ENCODE results near the gene MED17. TPM values are rescaled to one million over a fixed set of nuclear protein-coding genes. Genes with fewer than 3 reads are reported as not detected.
"Not testable (repeated sequence)": the region's sequence is repeated elsewhere in the genome, so short reads cannot be mapped to it uniquely, and the experiment has no call there.

The MED17 gene
- total RNA-seq, 1 donor from 2014 or later = 12.6 TPM

DNA sequence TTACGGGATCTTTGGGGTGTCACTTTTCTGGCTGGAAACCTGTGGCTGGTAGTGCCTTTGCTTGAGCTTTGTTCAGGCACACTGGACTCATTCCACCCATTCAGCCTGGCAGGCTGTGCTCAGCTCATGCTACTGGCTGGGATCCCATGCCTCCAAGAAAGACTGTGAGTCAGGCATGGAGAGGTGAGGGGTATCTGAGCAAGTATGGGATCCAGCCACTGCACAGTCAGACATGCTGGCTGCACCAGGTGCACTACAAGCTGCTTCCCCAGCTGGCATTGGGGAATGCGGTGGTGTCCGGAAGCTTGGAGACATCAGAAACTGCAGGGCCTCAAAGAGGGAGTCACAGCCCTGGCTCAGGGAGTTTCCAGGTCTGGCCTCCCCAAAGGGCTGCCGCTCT is 12.0 kb upstream of the MED17 start:
- H3K9me3 ChIP-seq = no peaks in the 10 kb centered on the region
- no peaks in the 10 kb centered on the region for H3K27me3 ChIP-seq
- no peak overlapping the region for H3K4me3 ChIP-seq
- no peaks in the 10 kb centered on the region for H3K4me1 ChIP-seq
- DNase-seq (ENCODE audit: low spot score in 2 of 2) = no peak
- intact Hi-C loops (cut with DNase I) = no loop called here
- H3K27ac ChIP-seq = no peak overlapping the region
- no peaks in the 10 kb centered on the region for H3K36me3 ChIP-seq
- TF ChIP-seq, protein P1, sequence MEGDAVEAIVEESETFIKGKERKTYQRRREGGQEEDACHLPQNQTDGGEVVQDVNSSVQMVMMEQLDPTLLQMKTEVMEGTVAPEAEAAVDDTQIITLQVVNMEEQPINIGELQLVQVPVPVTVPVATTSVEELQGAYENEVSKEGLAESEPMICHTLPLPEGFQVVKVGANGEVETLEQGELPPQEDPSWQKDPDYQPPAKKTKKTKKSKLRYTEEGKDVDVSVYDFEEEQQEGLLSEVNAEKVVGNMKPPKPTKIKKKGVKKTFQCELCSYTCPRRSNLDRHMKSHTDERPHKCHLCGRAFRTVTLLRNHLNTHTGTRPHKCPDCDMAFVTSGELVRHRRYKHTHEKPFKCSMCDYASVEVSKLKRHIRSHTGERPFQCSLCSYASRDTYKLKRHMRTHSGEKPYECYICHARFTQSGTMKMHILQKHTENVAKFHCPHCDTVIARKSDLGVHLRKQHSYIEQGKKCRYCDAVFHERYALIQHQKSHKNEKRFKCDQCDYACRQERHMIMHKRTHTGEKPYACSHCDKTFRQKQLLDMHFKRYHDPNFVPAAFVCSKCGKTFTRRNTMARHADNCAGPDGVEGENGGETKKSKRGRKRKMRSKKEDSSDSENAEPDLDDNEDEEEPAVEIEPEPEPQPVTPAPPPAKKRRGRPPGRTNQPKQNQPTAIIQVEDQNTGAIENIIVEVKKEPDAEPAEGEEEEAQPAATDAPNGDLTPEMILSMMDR (IDR thresholded peaks at IDR 0.05) = no peak

DNA sequence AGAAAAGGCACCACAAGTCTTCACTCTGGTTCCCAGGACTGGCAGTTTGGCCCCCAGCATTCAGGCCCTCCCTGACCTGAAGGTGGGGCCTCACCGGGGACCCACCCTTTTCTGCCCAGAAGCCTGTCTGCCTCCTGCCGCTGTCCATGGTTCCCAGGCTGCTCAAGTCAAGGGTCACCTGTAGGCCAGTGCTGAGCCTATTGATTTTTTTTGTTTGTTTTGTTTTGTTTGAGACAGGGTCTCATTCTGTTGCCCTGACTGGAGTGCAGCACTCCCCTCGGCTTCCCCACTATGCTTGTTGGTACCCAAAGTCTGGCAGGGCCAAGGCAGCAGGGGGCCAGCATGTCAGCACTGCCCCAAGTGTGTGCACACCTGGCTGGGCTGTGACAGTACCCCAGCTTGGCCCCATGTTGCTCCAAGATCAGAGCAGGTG is 11.0 kb upstream of the MED17 start:
- Histone ChIP-seq H3K9me3 (no peaks in the 10 kb centered on the region), H3K27me3 (no peaks in the 10 kb centered on the region), H3K36me3 (no peaks in the 10 kb centered on the region), H3K27ac (no peak overlapping the region), H3K4me1 (no peaks in the 10 kb centered on the region), H3K4me3 (no peak overlapping the region)
- intact Hi-C loops (cut with DNase I) = no loop called here
- TF ChIP-seq, protein P1 (IDR thresholded peaks at IDR 0.05) = no peak
- no peak for DNase-seq (ENCODE audit: low spot score in 2 of 2)

DNA sequence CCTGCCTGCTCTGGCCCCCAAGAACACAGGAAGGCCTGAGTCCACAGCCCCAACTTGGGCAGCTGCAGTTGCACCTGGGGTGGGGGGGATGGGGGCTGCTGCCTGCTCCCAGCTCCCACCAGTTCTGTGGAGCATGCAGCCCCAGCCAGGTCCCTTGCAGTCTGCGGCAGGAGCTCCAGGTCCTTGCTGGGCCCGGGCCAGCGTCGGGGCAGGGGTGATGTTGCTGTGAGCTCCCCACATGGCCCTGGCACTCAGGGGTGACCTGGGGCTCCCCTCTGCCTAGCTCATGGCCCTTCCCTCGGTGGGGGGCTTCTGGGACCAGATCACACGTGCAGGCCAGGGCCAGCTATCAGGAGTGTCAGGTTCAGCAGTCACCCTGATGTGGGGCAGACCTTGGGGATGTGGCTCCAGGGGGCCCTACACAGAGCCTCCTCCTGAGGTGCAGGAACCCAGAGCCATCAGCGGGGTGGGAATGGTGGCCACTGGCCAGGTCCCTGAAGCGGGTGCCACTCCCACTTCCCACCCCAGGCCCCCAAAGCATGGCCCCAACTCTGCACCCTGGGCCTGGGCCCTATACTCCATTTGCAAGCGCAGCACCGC is 10.4 kb upstream of the MED17 start:
- Histone ChIP-seq H3K4me1 (no peaks in the 10 kb centered on the region), H3K27me3 (no peaks in the 10 kb centered on the region), H3K27ac (no peak overlapping the region), H3K9me3 (no peaks in the 10 kb centered on the region), H3K36me3 (no peaks in the 10 kb centered on the region), H3K4me3 (no peak overlapping the region)
- intact Hi-C loops (cut with DNase I) = no loop called here
- no peak for DNase-seq (ENCODE audit: low spot score in 2 of 2)
- TF ChIP-seq, protein P1 (IDR thresholded peaks at IDR 0.05) = no peak

DNA sequence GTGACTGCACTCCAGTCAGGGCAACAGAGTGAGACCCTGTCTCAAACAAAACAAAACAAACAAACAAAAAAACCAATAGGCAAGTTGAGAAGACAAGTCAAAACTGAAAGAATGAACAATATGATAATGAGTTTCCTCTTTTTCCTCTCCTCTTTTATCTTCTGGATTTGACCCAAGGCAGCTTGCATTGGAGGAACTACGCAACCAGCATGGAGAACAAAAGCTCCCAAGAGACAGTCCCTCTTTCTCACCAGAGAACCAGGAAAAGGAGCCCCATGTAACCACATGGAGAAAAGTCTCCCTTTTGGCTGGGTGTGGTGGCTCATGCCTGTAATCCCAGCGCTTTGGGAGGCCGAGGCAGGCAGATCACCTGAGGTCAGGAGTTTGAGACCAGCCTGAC is 9.5 kb upstream of the MED17 start:
- DNase-seq (ENCODE audit: low spot score in 2 of 2); H3K9me3 ChIP-seq; H3K4me1 ChIP-seq; intact Hi-C loops (cut with DNase I); H3K36me3 ChIP-seq; H3K4me3 ChIP-seq; H3K27me3 ChIP-seq; H3K27ac ChIP-seq: not testable (repeated sequence)

DNA sequence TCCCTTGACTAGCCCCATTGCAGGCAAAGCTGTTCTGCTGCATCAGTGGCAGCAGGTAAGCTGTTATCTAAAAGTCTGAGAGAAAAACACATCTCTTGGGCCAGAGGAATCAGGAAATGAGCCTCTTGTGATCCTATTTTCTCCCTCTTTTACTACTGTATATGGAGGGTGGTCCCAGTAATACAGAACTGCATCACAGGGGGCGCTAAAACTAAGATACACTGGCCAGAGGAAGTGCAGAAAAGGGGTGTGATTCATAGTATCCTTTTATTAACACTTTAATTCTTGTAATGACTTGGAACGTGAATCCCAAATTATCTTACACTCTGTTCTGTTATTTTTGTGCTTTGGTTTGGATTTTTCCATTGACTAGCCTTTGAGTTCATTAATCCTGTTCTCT is 8.8 kb upstream of the MED17 start:
- no peaks in the 10 kb centered on the region for H3K9me3 ChIP-seq
- H3K4me3 ChIP-seq = no peak overlapping the region

DNA sequence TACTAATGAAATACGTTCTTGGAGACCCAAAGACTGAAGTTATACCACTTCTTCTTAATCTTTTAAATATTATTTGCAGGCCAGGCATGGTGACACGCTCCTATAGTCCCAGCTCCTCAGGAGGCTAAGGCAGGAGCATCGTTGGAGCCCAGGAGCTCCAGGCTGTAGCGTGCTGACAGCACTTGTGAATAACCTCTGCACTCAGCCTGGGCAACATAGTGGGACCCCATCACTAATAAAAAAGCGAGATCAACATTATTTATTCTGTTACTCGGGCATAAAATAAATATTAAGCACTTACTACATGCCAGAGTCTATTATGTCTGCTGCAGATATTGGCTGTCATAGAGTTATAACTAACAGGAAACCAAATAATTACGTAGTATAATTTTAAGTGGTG is 720 bp upstream of the MED17 start:
- Histone ChIP-seq H3K27ac (peak overlapping the region in 1 of 2 donors; percentile 91), H3K4me3 (peak overlapping the region; percentile 96 to 97), H3K27me3 (no peaks in the 10 kb centered on the region), H3K36me3 (peaks cover 0 to 6% of the 10 kb centered on the region in 2 donors), H3K9me3 (no peaks in the 10 kb centered on the region), H3K4me1 (peaks cover 13 to 20% of the 10 kb centered on the region in 2 donors)
- DNase-seq (ENCODE audit: low spot score in 2 of 2) = no peak
- intact Hi-C loops (cut with DNase I) = loop anchor here (5.0 to 10.0 kb wide), 2 partner anchors 121 to 239 kb away; partner anchors contain the start of genes CEP295 and SMCO4
- TF ChIP-seq, protein P1 (IDR thresholded peaks at IDR 0.05) = no peak

More for the DNA sequence above, 8.8 kb upstream of the MED17 start:
- intact Hi-C loops (cut with DNase I) = no loop called here
- Histone ChIP-seq H3K27me3 (no peaks in the 10 kb centered on the region), H3K27ac (no peak overlapping the region), H3K36me3 (no peaks in the 10 kb centered on the region), H3K4me1 (no peaks in the 10 kb centered on the region)
- TF ChIP-seq, protein P1 (IDR thresholded peaks at IDR 0.05) = no peak
- DNase-seq (ENCODE audit: low spot score in 2 of 2) = no peak

All from ascending aorta (tissue), 2 donors.